HepG2 (cell line): Measurements from ENCODE around the gene AFDN. TPM values are rescaled to one million over a fixed set of nuclear protein-coding genes. Genes with fewer than 3 reads are reported as not detected.

Experiments
- BHLHE40 ChIP-seq: IDR thresholded peaks from 2 replicates; pipeline ENCODE4 v1.6.1; 2011; ENCODE audit warnings: low read length, improper control_type of control experiment
- BRD4 ChIP-seq: sonication (generic); formaldehyde crosslinking; IDR thresholded peaks from 2 replicates; pipeline ENCODE4 v1.4.0; 2020; ENCODE audit warnings: missing genetic modification reagents
- FOXP4 ChIP-seq: sonication (generic); formaldehyde crosslinking; IDR thresholded peaks from 2 replicates; pipeline ENCODE4 v1.4.0; 2020; ENCODE audit warnings: missing genetic modification reagents
- HOXA3 ChIP-seq: sonication (generic); formaldehyde crosslinking; IDR thresholded peaks from 2 replicates; pipeline ENCODE4 v1.5.0; 2020; ENCODE audit warnings: missing genetic modification reagents
- KDM2A ChIP-seq: sonication (generic); formaldehyde crosslinking; IDR thresholded peaks from 2 replicates; pipeline ENCODE4 v1.4.0; 2020; ENCODE audit warnings: low read depth, missing genetic modification reagents, borderline replicate concordance
- MTA1 ChIP-seq: sonication (generic); formaldehyde crosslinking; IDR thresholded peaks from 2 replicates; pipeline ENCODE4 v1.4.0; 2020; ENCODE audit warnings: missing genetic modification reagents, mild to moderate bottlenecking, borderline replicate concordance
- RBM39 ChIP-seq: fragments of 200-400 bp; formaldehyde crosslinking; IDR thresholded peaks from one replicate; pipeline ENCODE4 v1.6.1; 2018; ENCODE audit warnings: antibody characterized with exemption, mild to moderate bottlenecking, low read depth, low read length; ENCODE audit not compliant: poor library complexity, severe bottlenecking
- RERE ChIP-seq: IDR thresholded peaks from 2 replicates; pipeline ENCODE4 v1.6.1; 2016; ENCODE audit warnings: low read depth, missing genetic modification reagents, missing compliant biosample characterization
- SSRP1 ChIP-seq: IDR thresholded peaks from 2 replicates; pipeline ENCODE4 v1.6.1; 2016; ENCODE audit warnings: control low read depth
- ZBTB7A ChIP-seq: sonication (generic); formaldehyde crosslinking; IDR thresholded peaks from 2 replicates; pipeline ENCODE4 v1.8.0; 2022; ENCODE audit warnings: mild to moderate bottlenecking, missing genetic modification reagents
- ZFAT ChIP-seq: sonication (generic); formaldehyde crosslinking; conservative IDR thresholded peaks from 2 replicates; pipeline ENCODE4 v1.8.1; 2023; ENCODE audit warnings: missing genetic modification reagents, inconsistent platforms
- ZNF281 ChIP-seq: sonication (generic); formaldehyde crosslinking; IDR thresholded peaks from 2 replicates; pipeline ENCODE4 v1.4.0; 2020; ENCODE audit warnings: missing genetic modification reagents, borderline replicate concordance
- ZNF329 ChIP-seq: sonication (generic); formaldehyde crosslinking; IDR thresholded peaks from 2 replicates; pipeline ENCODE4 v1.9.0; 2021; ENCODE audit warnings: low read depth, mild to moderate bottlenecking, missing genetic modification reagents
- ZNF567 ChIP-seq: sonication (generic); formaldehyde crosslinking; IDR thresholded peaks from 2 replicates; pipeline ENCODE4 v1.8.1; 2023; ENCODE audit warnings: mild to moderate bottlenecking, missing genetic modification reagents, borderline replicate concordance
- ZNF615 ChIP-seq: sonication (generic); formaldehyde crosslinking; IDR thresholded peaks from 2 replicates; pipeline ENCODE4 v1.5.0; 2020; ENCODE audit warnings: mild to moderate bottlenecking, missing genetic modification reagents, borderline replicate concordance
- polyA plus RNA-seq, 8 experiments: library from polyadenylated mRNA; depleted of rRNA in 3 of 8; stranded (reverse) in 7 of 8; unstranded in 1 of 8; fragments of >200 nt; fragmentation: Illumina TruSeq in 4 of 8; extraction: Trizol in 4 of 8; gene quantifications; 2 replicates each; pipeline versions ENCODE4 v1.2.1 to v1.2.3, GENCODE V29; 2011 to 2016; ENCODE audit warnings: low read depth in 4 of 8, missing spikeins in 1 of 8, mixed read lengths in 1 of 8; ENCODE audit not compliant: insufficient read depth in 1 of 8
- total RNA-seq, 5 experiments: library from RNA; depleted of rRNA; stranded (reverse); fragments of >200 nt; fragmentation: Illumina TruSeq; extraction: Trizol; gene quantifications; 2 replicates each; pipeline ENCODE4 v1.2.3, GENCODE V29; 2016; ENCODE audit warnings: low read depth in 1 of 5
- TF ChIP-seq, protein P1 (sequence below): sonication (generic); formaldehyde crosslinking; IDR thresholded peaks from 2 replicates; pipeline ENCODE4 v1.5.0; 2020; ENCODE audit warnings: missing genetic modification reagents

AFDN gene
- total and polyA plus RNA-seq, 2 of the 13 experiments (the other 11 are each of a cell fraction or from before 2014, with no cell fraction given): 136 to 151 TPM

DNA sequence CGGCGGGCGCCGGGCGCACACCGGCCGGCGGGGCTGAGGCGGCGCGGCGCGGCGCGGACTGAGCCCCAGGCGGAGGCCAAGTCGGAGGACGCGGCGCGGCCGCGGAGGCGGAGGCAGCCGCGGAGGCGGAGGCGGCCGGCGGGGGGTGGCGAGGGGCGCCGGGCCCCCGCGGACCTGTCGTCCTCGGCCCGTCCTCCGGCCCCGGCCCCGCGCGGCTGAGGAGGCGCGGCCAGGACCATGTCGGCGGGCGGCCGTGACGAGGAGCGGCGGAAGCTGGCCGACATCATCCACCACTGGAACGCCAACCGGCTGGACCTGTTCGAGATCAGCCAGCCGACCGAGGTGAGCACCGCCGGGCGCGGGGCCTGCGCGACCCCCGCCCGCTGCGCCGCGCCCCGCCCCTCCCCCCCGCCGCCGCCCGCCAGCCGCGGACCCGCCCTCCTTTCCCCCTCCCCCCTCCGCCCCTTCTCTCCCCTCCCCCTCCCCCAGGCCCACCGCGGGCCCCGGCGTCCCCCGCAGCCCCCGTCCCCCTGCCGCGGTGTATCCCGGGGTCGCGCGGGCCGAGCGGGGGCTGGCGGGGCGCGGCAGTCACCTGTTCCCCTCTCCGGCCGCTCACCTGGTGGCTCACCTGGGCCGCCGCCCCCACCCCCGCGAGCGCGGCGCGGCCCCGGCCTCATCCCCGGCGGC, at the start of gene AFDN (continued):
- TF ChIP-seq ZNF567 (no peak), ZFAT (CRISPR knock-in tag) (no peak), RBM39 (no peak), MTA1 (CRISPR knock-in tag) (no peak), FOXP4 (CRISPR knock-in tag) (no peak), ZBTB7A (CRISPR knock-in tag) (0 out of 2 replicates have a peak, but pooled peaks have one; percentile 42), ZNF281 (CRISPR knock-in tag) (0 out of 2 replicates have a peak, but pooled peaks have one; percentile 19), RERE (CRISPR knock-in tag) (0 out of 2 replicates have a peak, but pooled peaks have one; percentile 2), HOXA3 (CRISPR knock-in tag) (peak; percentile 5; the same call in 1 of the 2 replicates), BHLHE40 (no peak), ZNF329 (CRISPR knock-in tag) (0 out of 2 replicates have a peak, but pooled peaks have one; percentile 4), KDM2A (CRISPR knock-in tag) (no peak), BRD4 (CRISPR knock-in tag) (no peak), SSRP1 (CRISPR knock-in tag) (no peak), ZNF615 (CRISPR knock-in tag) (no peak)
- TF ChIP-seq, protein P1, sequence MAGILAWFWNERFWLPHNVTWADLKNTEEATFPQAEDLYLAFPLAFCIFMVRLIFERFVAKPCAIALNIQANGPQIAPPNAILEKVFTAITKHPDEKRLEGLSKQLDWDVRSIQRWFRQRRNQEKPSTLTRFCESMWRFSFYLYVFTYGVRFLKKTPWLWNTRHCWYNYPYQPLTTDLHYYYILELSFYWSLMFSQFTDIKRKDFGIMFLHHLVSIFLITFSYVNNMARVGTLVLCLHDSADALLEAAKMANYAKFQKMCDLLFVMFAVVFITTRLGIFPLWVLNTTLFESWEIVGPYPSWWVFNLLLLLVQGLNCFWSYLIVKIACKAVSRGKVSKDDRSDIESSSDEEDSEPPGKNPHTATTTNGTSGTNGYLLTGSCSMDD (CRISPR knock-in tag): no peak
